Stomach (tissue), 9 donors: ENCODE results near the gene LRMDA. TPM values are rescaled to one million over a fixed set of nuclear protein-coding genes. Genes with fewer than 3 reads are reported as not detected.

Experiments used
- DNase-seq, 2 donors: peaks; one replicate each; pipeline versions ENCODE4 v3.0.0 to v3.0.0-alpha.2; 2013 to 2019
- H3K27ac ChIP-seq, 5 donors: fragments of 200-600 bp in 4 of 5; sonication (generic) in 4 of 5; one replicate each; pipeline ENCODE4 v1.5.1; 2013 to 2019; ENCODE audit warnings: mild to moderate bottlenecking in 1 of 5, moderate library complexity in 1 of 5
- H3K27me3 ChIP-seq, 3 donors: fragments of 200-600 bp; sonication (generic); one replicate each; pipeline ENCODE4 v1.5.1; 2017 to 2019; ENCODE audit warnings: mixed run types in 1 of 3
- H3K36me3 ChIP-seq, 4 donors: fragments of 200-600 bp; sonication (generic); 1 replicate in 3 of 4; 2 replicates in 1 of 4; pipeline ENCODE4 v1.5.1; 2016 to 2019
- H3K4me1 ChIP-seq, 4 donors: fragments of 200-600 bp; sonication (generic); one replicate each; pipeline ENCODE4 v1.5.1; 2016 to 2019
- H3K4me3 ChIP-seq, 4 donors: fragments of 200-600 bp; sonication (generic) in 3 of 4; one replicate each; pipeline ENCODE4 v1.5.1; 2016 to 2019; ENCODE audit warnings: mild to moderate bottlenecking in 1 of 4
- H3K9me3 ChIP-seq, 4 donors: fragments of 200-600 bp; sonication (generic); one replicate each; pipeline ENCODE4 v1.5.1; 2016 to 2019
- CTCF ChIP-seq, 7 experiments: fragments of 450-650 bp in 4 of 7; fragments of 200-600 bp in 3 of 7; sonication (generic) in 3 of 7; IDR thresholded peaks; one replicate each; pipeline ENCODE4 v1.5.1; 2016 to 2019; ENCODE audit warnings: antibody characterized with exemption in 7 of 7, control low read depth in 2 of 7, mild to moderate bottlenecking in 1 of 7
- EP300 ChIP-seq: sonication (generic); formaldehyde crosslinking; IDR thresholded peaks from one replicate; pipeline ENCODE4 v1.6.1; 2017; ENCODE audit warnings: antibody characterized with exemption
- POLR2A ChIP-seq, 4 donors: fragments of 450-650 bp; IDR thresholded peaks; one replicate each; pipeline ENCODE4 v1.6.1; 2016; ENCODE audit warnings: antibody characterized with exemption in 4 of 4, control low read depth in 2 of 4, mild to moderate bottlenecking in 1 of 4, moderate library complexity in 1 of 4
- POLR2AphosphoS5 ChIP-seq, 3 donors: sonication (generic); formaldehyde crosslinking; IDR thresholded peaks; one replicate each; pipeline ENCODE4 v1.6.1; 2016; ENCODE audit warnings: antibody characterized with exemption in 3 of 3
- WGBS, 5 donors: extraction: QIAGEN DNeasy Blood & Tissue Kit in 3 of 5; methylation state at CpG; one replicate each; pipeline versions ENCODE4 v1.1.5 to v1.1.7; 2013 to 2018; 5-methylcytosine and 5-hydroxymethylcytosine counted together
- intact Hi-C: fragments of 100-400 bp; cut with DNase I; formaldehyde crosslinking; loops from one replicate; pipeline ENCODE4 v1.15.1; 2023; ENCODE audit warnings: low total_unique reads
- polyA plus RNA-seq, 3 donors: library from polyadenylated mRNA; stranded (reverse); fragments of 200-250 nt; gene quantifications; one replicate each; pipeline ENCODE4 v1.2.3, GENCODE V29; 2013
- total RNA-seq, 5 donors: library from RNA; depleted of rRNA; stranded (reverse); fragments of >200 nt; gene quantifications; one replicate each; pipeline versions ENCODE4 v1.1.0 to v1.2.3, GENCODE V29; 2014 to 2016
- donor health status: healthy with polysubstance abuse.
- donor health status: Bipolar disorder and iron deficiency.
- donor health status: healthy.

LRMDA gene
- total and polyA plus RNA-seq, 8 donors: 1.3 to 30.2 (median 13.6) TPM; not detected in 1

DNA sequence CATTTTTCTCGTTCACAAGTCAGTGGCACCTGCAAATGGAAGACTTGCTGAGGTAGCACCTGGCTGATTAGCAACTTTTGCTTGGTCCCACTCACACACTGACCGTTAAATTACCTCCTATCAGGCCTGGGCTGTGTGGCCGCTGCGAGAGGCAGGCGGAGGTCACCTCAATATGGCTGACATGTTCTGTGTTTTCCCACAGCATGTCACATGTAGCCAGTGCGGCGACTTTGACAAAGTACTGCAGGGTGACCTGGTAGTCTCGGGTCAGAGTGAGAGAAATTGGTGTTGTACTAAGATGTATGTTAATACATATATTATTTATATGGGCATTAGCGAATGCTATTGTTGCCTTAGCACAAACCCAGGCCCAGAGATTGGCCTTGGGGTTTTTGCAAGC lies 307.5 kb downstream of the LRMDA start:
- Histone ChIP-seq H3K9me3 (no peaks in the 10 kb centered on the region), H3K27me3 (no peaks in the 10 kb centered on the region), H3K36me3 (no peaks in the 10 kb centered on the region), H3K4me1 (peaks cover 0 to 2% (median 0%) of the 10 kb centered on the region in 4 donors), H3K27ac (no peak overlapping the region), H3K4me3 (no peak overlapping the region)
- no peak for TF ChIP-seq POLR2A (IDR thresholded peaks at IDR 0.05)
- TF ChIP-seq EP300: no peak
- TF ChIP-seq POLR2AphosphoS5 (IDR thresholded peaks at IDR 0.05): no peak
- TF ChIP-seq CTCF (IDR thresholded peaks at IDR 0.05): no peak
- intact Hi-C loops: no loop called here
- WGBS, 5 donors: 94 to 97% (median 96%) methylated on average over 9 of the region's 9 CpGs
- DNase-seq: no peak

DNA sequence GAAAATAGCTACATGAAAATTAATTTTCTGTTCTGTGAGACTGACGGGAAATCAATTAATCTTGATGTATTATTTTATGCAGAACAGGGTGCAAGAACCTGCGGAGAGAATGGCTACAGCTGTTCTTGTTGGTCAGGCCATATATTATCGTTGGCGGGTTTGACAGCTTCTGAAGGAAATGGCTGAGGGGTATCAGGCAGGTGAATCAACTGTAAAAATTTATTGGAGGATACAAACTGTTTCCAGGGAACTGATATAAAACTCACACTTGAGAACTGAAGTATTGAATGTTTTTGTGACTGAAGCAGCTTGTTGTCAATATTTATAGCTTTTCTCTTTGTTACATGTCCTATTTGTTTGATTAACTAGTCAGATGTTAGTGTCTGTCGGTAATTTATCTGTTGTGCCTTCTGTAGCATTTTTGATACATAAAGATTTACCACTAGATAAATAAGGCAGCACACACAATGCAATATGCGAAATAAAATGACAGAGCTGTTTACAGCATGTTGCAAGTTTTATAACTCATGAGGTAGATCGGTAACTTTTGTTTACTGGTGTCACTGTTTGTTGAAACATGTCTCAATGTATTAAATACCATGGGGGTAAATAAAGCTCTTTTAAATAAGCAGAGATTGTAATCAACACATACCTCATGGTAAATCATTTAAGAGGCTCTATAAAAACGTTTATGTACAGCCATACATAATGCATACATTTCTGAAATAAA lies 308.2 kb downstream of the LRMDA start:
- no peak for DNase-seq
- Histone ChIP-seq H3K36me3 (no peaks in the 10 kb centered on the region), H3K9me3 (no peaks in the 10 kb centered on the region), H3K27me3 (no peaks in the 10 kb centered on the region), H3K27ac (no peak overlapping the region), H3K4me3 (no peak overlapping the region), H3K4me1 (no peaks in the 10 kb centered on the region)
- 84 to 87% (median 85%) methylated on average over 8 of the region's 8 CpGs for WGBS, 5 donors
- intact Hi-C loops: no loop called here
- TF ChIP-seq EP300 (no peak), POLR2A (IDR thresholded peaks at IDR 0.05) (no peak), CTCF (IDR thresholded peaks at IDR 0.05) (no peak), POLR2AphosphoS5 (IDR thresholded peaks at IDR 0.05) (no peak)

GRCh38 chr10:75740541-75740940 lies 309.1 kb downstream of the LRMDA start:
- Histone ChIP-seq H3K27me3 (no peaks in the 10 kb centered on the region), H3K4me3 (no peak overlapping the region), H3K36me3 (no peaks in the 10 kb centered on the region), H3K27ac (no peak overlapping the region), H3K4me1 (no peaks in the 10 kb centered on the region), H3K9me3 (no peaks in the 10 kb centered on the region)
- DNase-seq: no peak
- WGBS, 5 donors: 80 to 100% (median 93%) methylated on average over 1 of the region's 1 CpG
- TF ChIP-seq POLR2AphosphoS5 (IDR thresholded peaks at IDR 0.05): no peak
- no peak for TF ChIP-seq CTCF (IDR thresholded peaks at IDR 0.05)
- TF ChIP-seq POLR2A (IDR thresholded peaks at IDR 0.05): no peak
- TF ChIP-seq EP300: no peak
- intact Hi-C loops: no loop called here

DNA sequence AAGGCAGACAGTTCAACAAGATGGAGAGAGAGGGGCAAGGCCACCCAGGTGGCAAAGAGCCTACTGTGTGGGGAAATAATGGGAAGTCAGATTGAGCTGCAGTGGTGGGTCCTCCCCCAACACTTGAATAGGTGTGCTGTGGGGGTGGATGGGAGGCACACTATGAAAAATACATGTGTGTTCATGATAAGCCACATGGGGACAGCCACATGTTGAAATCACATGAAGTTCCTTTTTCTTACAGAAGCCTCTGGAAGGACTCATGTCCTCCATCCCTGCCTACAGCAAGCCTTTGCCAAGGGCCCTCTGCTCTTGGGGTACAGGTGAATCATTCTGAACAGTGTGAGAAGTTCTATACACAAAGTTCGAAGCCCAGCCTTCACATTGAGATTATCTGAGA lies 310.9 kb downstream of the LRMDA start:
- WGBS, 5 donors: 90 to 100% (median 94%) methylated on average over 1 of the region's 1 CpG

GRCh38 chr10:75743291-75743778 lies 311.9 kb downstream of the LRMDA start:
- Histone ChIP-seq H3K9me3 (no peaks in the 10 kb centered on the region), H3K27me3 (no peaks in the 10 kb centered on the region), H3K4me3 (no peak overlapping the region), H3K27ac (no peak overlapping the region), H3K36me3 (no peaks in the 10 kb centered on the region), H3K4me1 (no peaks in the 10 kb centered on the region)
- peak in 1 of 2 donors; percentile 37 for DNase-seq
- intact Hi-C loops: no loop called here
- WGBS, 5 donors: 56 to 67% (median 61%) methylated on average over 9 of the region's 9 CpGs
- TF ChIP-seq CTCF (IDR thresholded peaks at IDR 0.05) (no peak), POLR2AphosphoS5 (IDR thresholded peaks at IDR 0.05) (no peak), POLR2A (IDR thresholded peaks at IDR 0.05) (no peak), EP300 (no peak)

More for the DNA sequence above, 310.9 kb downstream of the LRMDA start:
- Histone ChIP-seq H3K9me3 (no peaks in the 10 kb centered on the region), H3K4me3 (no peak overlapping the region), H3K36me3 (no peaks in the 10 kb centered on the region), H3K27me3 (no peaks in the 10 kb centered on the region), H3K4me1 (no peaks in the 10 kb centered on the region), H3K27ac (no peak overlapping the region)
- TF ChIP-seq POLR2AphosphoS5 (IDR thresholded peaks at IDR 0.05): no peak
- TF ChIP-seq EP300: no peak
- no peak for DNase-seq
- intact Hi-C loops: no loop called here
